ENCODE measurements around the gene NFATC2. TPM values are rescaled to one million over a fixed set of nuclear protein-coding genes. Genes with fewer than 3 reads are reported as not detected.
"Not testable (repeated sequence)": the region's sequence is repeated elsewhere in the genome, so short reads cannot be mapped to it uniquely, and the experiment has no call there.

Gene NFATC2
- total RNA-seq, 4 donors from 2014 or later, result 8.8 to 15.6 (median 13.0) TPM

GRCh38 chr20:51347831-51348230, 194.7 kb downstream of the NFATC2 start:
- Histone ChIP-seq H3K27ac (replicated peaks in 1 of 4) (no peak overlapping the region), H3K4me1 (no peaks in the 10 kb centered on the region), H3K9me3 (no peaks in the 10 kb centered on the region), H3K36me3 (no peaks in the 10 kb centered on the region), H3K27me3 (no peaks in the 10 kb centered on the region), H3K4me3 (no peak overlapping the region)
- intact Hi-C loops (cut with DNase I), result no loop called here
- DNase-seq (ENCODE audit: extremely low spot score), result no peak
- no peak for TF ChIP-seq POLR2A (IDR thresholded peaks at IDR 0.05; ENCODE audit: low read depth)
- TF ChIP-seq EP300 (IDR thresholded peaks at IDR 0.05), result no peak
- TF ChIP-seq CTCF (IDR thresholded peaks at IDR 0.05), result no peak
- TF ChIP-seq POLR2AphosphoS5 (IDR thresholded peaks at IDR 0.05), result no peak
- 100% methylated on average over 1 of the region's 1 CpG for WGBS

GRCh38 chr20:51346686-51347485, 195.6 kb downstream of the NFATC2 start:
- no peak for TF ChIP-seq POLR2AphosphoS5 (IDR thresholded peaks at IDR 0.05)
- TF ChIP-seq CTCF (IDR thresholded peaks at IDR 0.05), result no peak
- intact Hi-C loops (cut with DNase I), result no loop called here
- Histone ChIP-seq H3K36me3 (no peaks in the 10 kb centered on the region), H3K4me3 (no peak overlapping the region), H3K27ac (replicated peaks in 1 of 4) (no peak overlapping the region), H3K4me1 (no peaks in the 10 kb centered on the region), H3K9me3 (no peaks in the 10 kb centered on the region), H3K27me3 (peaks cover 0 to 4% (median 0%) of the 10 kb centered on the region in 4 donors)
- no peak for DNase-seq (ENCODE audit: extremely low spot score)
- WGBS, result 81% methylated on average over 8 of the region's 8 CpGs

GRCh38 chr20:51345601-51346101, 196.9 kb downstream of the NFATC2 start:
- H3K27ac ChIP-seq (replicated peaks in 1 of 4), result no peak overlapping the region
- 50% methylated on average over 5 of the region's 8 CpGs for WGBS
- intact Hi-C loops (cut with DNase I), result no loop called here
- H3K4me1 ChIP-seq, result no peaks in the 10 kb centered on the region
- no peaks in the 10 kb centered on the region for H3K36me3 ChIP-seq
- no peak for DNase-seq (ENCODE audit: extremely low spot score)
- H3K27me3 ChIP-seq, result peaks cover 0 to 6% (median 0%) of the 10 kb centered on the region in 4 donors
- TF ChIP-seq CTCF (IDR thresholded peaks at IDR 0.05) (no peak), POLR2A (IDR thresholded peaks at IDR 0.05; ENCODE audit: low read depth) (no peak), POLR2AphosphoS5 (IDR thresholded peaks at IDR 0.05) (no peak), EP300 (IDR thresholded peaks at IDR 0.05) (no peak)
- H3K9me3 ChIP-seq, result no peaks in the 10 kb centered on the region
- no peak overlapping the region for H3K4me3 ChIP-seq

GRCh38 chr20:51343802-51344201, 198.7 kb downstream of the NFATC2 start:
- H3K36me3 ChIP-seq; H3K9me3 ChIP-seq; H3K4me1 ChIP-seq; H3K27ac ChIP-seq (replicated peaks in 1 of 4); intact Hi-C loops (cut with DNase I); H3K4me3 ChIP-seq; DNase-seq (ENCODE audit: extremely low spot score); H3K27me3 ChIP-seq: not testable (repeated sequence)
- WGBS, result 63% methylated on average over 3 of the region's 3 CpGs

GRCh38 chr20:51342510-51343236, 199.8 kb downstream of the NFATC2 start:
- no peak for DNase-seq (ENCODE audit: extremely low spot score)
- H3K9me3 ChIP-seq, result no peaks in the 10 kb centered on the region
- peaks cover 0 to 10% (median 0%) of the 10 kb centered on the region in 4 donors for H3K27me3 ChIP-seq
- H3K27ac ChIP-seq (replicated peaks in 1 of 4), result no peak overlapping the region
- no peak for TF ChIP-seq POLR2A (IDR thresholded peaks at IDR 0.05; ENCODE audit: low read depth)
- TF ChIP-seq EP300 (IDR thresholded peaks at IDR 0.05), result no peak
- no peak for TF ChIP-seq POLR2AphosphoS5 (IDR thresholded peaks at IDR 0.05)
- no peak for TF ChIP-seq CTCF (IDR thresholded peaks at IDR 0.05)
- peaks cover 0 to 4% (median 0%) of the 10 kb centered on the region in 4 donors for H3K4me1 ChIP-seq
- no peaks in the 10 kb centered on the region for H3K36me3 ChIP-seq
- H3K4me3 ChIP-seq, result no peak overlapping the region
- intact Hi-C loops (cut with DNase I), result no loop called here
- 78% methylated on average over 8 of the region's 8 CpGs for WGBS

Measured in esophagus muscularis mucosa (tissue), 4 donors.